HEK293T (cell line): ENCODE data around the gene SEC11A.

Experiments used
- ARNT ChIP-seq: fragments of 450-650 bp; IDR thresholded peaks from 2 replicates; pipeline ENCODE4 v1.6.1; 2017; ENCODE audit warnings: mild to moderate bottlenecking
- BHLHE40 ChIP-seq: fragments of 450-650 bp; IDR thresholded peaks from 2 replicates; pipeline ENCODE4 v1.6.1; 2016; ENCODE audit warnings: mild to moderate bottlenecking, moderate library complexity, borderline replicate concordance
- ELF4 ChIP-seq: fragments of 450-650 bp; IDR thresholded peaks from 2 replicates; pipeline ENCODE4 v1.6.1; 2017; ENCODE audit warnings: antibody characterized with exemption
- FOXK2 ChIP-seq: fragments of 450-650 bp; IDR thresholded peaks from 2 replicates; pipeline ENCODE4 v1.6.1; 2016; ENCODE audit warnings: mild to moderate bottlenecking
- FOXM1 ChIP-seq: fragments of 450-650 bp; IDR thresholded peaks from 2 replicates; pipeline ENCODE4 v1.6.1; 2017; ENCODE audit warnings: mild to moderate bottlenecking, borderline replicate concordance
- L3MBTL2 ChIP-seq: fragments of 450-650 bp; conservative IDR thresholded peaks from 2 replicates; pipeline ENCODE4 v1.6.1; 2016; ENCODE audit warnings: mild to moderate bottlenecking
- PKNOX1 ChIP-seq: fragments of 450-650 bp; IDR thresholded peaks from 2 replicates; pipeline ENCODE4 v1.6.1; 2016
- SP1 ChIP-seq: fragments of 450-650 bp; IDR thresholded peaks from 2 replicates; pipeline ENCODE4 v1.6.1; 2017
- SUZ12 ChIP-seq: fragments of 450-650 bp; IDR thresholded peaks from 2 replicates; pipeline ENCODE4 v1.6.1; 2016; ENCODE audit warnings: mild to moderate bottlenecking

GRCh38 chr15:84633311-84634227 is 82.4 kb downstream of the SEC11A start:
- no peak for TF ChIP-seq L3MBTL2
- TF ChIP-seq SUZ12, result no peak
- no peak for TF ChIP-seq BHLHE40
- TF ChIP-seq PKNOX1, result no peak
- no peak for TF ChIP-seq SP1
- no peak for TF ChIP-seq ARNT
- TF ChIP-seq FOXM1, result no peak
- no peak for TF ChIP-seq ELF4
- TF ChIP-seq FOXK2, result no peak
